ENCODE data around the gene UBE2I.

The UBE2I gene

DNA sequence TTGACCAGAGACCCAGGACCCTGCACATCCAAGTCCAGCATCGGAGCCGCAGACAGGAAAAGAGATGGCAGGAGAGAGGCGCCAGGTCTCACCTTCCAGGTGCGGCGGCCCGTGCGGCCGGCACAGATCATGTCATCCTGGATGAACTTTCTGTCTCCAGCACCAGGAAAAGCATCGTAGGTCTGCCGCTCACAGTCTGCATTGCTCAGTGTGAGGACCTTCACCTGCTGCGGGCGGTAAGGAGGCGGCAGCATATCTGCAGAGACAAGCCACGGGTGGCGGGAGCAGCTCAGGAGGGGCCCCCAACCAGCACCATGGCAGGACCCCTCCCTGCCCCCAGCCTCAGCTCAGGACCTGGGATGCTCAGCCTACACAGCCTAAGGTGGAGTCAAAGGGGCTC lies 35.6 kb upstream of the UBE2I start:
- no peak for TF ChIP-seq GATA3 (IDR thresholded peaks at IDR 0.05; ENCODE audit: low read depth, low read length)
- TF ChIP-seq GATA2 (IDR thresholded peaks at IDR 0.05; ENCODE audit: low read depth, low read length) = no peak

GRCh38 chr16:1274767-1275166 lies 34.7 kb upstream of the UBE2I start:
- no peak for TF ChIP-seq GATA2 (IDR thresholded peaks at IDR 0.05; ENCODE audit: low read depth, low read length)
- TF ChIP-seq GATA3 (IDR thresholded peaks at IDR 0.05; ENCODE audit: low read depth, low read length) = no peak

DNA sequence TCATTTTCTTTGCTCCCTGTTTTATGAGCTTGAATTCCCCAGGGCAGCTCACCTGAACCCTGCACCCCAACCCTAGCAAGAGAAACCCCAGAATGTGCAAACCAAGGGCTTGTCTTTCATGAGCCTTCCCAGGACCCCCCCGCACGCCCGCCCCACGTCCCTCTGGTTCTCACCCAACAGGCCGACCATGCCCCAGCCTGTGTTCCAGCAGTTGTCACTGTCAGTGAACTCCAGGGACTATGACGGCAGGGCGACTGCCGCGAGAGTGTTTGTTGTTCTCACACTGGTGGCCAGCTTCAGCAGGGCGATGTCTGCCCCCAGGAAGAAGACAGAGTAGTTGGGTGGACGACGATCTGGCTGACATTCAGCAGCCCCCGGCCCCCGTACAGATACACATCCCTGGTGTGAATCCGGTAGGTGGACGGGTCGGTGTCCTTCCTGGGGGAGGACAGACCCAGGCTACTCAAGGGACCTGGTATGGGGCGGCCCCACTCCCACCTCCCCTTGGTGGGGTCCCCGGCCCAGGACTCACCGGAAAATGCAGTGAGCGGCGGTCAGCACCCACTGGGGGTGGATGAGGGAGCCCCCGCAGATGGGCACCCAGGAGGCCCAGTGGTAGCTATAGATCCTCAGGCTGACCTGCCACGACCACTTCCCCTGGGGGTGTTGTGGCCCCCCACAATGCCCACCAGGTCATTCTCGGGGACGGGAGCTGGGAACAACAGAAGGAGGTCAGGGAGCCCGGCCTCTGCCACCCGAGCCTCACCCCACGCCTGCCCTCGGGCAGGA lies 33.5 kb upstream of the UBE2I start:
- no peak for TF ChIP-seq GATA2 (IDR thresholded peaks at IDR 0.05; ENCODE audit: low read depth, low read length)
- no peak for TF ChIP-seq GATA3 (IDR thresholded peaks at IDR 0.05; ENCODE audit: low read depth, low read length)

GRCh38 chr16:1276580-1276878 lies 32.9 kb upstream of the UBE2I start:
- no peak for TF ChIP-seq GATA2 (IDR thresholded peaks at IDR 0.05; ENCODE audit: low read depth, low read length)
- TF ChIP-seq GATA3 (IDR thresholded peaks at IDR 0.05; ENCODE audit: low read depth, low read length) = no peak

DNA sequence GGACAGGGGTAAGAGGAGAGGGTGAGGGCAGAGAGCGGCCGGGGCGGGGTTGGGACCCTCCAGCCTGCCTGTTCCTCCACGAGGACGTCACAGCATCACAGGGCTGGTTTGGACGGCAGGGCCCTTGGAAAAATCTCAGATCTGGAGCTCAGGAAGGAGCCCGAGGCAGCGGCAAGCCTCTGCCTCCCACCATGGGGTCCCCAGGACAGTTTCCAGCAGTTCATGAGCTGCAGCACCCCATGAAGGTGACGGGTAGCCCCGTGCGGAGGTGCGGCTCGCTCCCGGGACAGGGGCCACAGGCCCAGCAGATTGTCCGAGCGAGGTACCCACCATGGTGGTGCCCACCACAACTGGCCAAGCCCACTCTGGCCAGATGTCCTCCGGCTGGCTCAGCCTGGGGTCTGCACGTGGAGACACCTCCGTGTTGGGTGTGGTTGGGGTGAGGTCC lies 32.3 kb upstream of the UBE2I start:
- TF ChIP-seq GATA3 (IDR thresholded peaks at IDR 0.05; ENCODE audit: low read depth, low read length) (no peak), GATA2 (IDR thresholded peaks at IDR 0.05; ENCODE audit: low read depth, low read length) (no peak)

DNA sequence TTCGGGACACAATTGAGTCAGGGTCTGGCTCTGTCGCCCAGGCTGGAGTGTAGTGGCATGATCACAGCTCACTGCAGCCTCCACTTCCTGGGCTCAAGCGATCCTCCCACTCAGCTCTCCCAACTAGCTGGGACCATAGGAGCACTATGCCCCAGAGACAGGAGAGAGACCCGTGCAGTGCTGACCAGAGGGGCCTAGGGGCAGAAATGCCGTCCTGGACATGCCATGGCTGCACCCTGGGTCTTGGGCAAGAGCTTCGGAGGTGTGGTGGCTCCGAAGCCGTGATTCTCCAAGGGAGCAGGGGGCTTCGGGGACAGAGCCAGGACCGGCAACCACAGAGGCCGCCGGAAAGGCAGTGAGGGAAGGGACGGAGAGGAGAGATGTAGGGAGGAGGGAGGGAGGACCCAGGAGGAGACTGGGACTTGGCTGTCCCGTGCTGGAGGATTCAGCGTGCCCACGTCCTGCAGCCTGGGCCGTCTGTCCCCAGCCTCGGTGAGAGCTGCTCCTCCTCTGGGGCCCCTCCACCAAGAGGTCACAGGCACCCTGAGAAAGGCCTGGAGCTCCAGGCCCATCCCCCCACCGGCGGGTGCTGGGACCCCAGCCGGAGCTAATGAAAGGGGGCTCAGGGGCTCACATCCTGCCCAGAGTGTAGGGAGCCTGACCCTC lies 31.7 kb upstream of the UBE2I start:
- TF ChIP-seq GATA3 (IDR thresholded peaks at IDR 0.05; ENCODE audit: low read depth, low read length) (no peak), GATA2 (IDR thresholded peaks at IDR 0.05; ENCODE audit: low read depth, low read length) (no peak)

DNA sequence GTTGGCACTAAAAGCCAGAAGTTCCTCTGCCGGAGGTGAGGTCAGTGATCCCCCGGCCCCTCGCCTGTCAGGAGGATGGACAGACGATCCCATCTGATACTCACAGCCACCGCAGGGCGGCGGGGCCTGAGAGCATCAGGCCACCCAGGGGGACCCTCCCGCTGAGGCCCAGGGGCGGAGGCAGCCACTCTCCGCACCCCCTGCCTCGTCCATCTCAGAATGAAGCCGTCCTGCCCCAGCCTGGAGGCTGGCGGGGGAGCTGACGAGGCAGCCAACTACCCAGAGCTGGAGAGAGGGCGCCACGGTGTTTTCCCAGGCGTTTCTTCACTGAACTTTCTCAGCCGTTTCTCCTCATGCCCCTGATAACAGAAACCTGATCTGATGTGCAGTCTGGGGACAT lies 31.0 kb upstream of the UBE2I start:
- TF ChIP-seq GATA3 (IDR thresholded peaks at IDR 0.05; ENCODE audit: low read depth, low read length) (no peak), GATA2 (IDR thresholded peaks at IDR 0.05; ENCODE audit: low read depth, low read length) (no peak)

GRCh38 chr16:1279081-1279944 lies 30.1 kb upstream of the UBE2I start:
- TF ChIP-seq GATA3 (IDR thresholded peaks at IDR 0.05; ENCODE audit: low read depth, low read length) = no peak
- no peak for TF ChIP-seq GATA2 (IDR thresholded peaks at IDR 0.05; ENCODE audit: low read depth, low read length)

DNA sequence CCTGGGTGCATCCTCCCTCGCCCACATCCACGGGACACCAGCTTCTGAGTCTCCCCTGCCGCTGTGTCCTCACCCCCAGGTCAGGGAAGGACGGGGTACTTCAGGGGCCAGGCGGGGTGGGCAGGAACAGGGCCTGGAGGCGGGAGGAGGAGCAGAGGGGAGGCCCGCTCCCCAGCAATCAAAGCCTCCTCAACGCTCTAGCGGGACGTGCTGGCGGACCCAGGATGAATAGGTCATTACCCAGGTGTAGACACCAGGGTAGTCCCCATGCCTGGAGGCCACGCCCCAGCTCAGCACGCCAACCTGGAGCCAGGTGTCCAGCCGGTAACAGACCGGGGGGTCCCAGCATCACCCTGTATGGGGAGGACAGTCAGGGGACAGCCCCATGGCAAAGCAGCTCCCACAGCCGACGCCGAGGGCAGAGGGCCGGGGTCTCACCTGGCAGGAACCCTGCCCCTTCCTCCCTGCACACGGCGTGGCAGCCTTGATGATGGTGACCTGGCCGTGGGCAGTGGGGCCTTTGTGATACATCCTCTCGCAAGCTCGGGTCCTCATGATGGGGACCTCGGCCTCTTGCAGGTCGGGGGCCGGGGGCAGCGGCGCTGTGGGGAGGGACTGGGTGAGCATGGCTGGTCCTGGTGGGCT lies 29.4 kb upstream of the UBE2I start:
- TF ChIP-seq GATA2 (IDR thresholded peaks at IDR 0.05; ENCODE audit: low read depth, low read length) (no peak), GATA3 (IDR thresholded peaks at IDR 0.05; ENCODE audit: low read depth, low read length) (no peak)

- TF ChIP-seq GATA2 (IDR thresholded peaks at IDR 0.05; ENCODE audit: low read depth, low read length) = no peak
- no peak for TF ChIP-seq GATA3 (IDR thresholded peaks at IDR 0.05; ENCODE audit: low read depth, low read length)
Measured at GRCh38 chr16:1280783-1281182, 28.7 kb upstream of the UBE2I start.

DNA sequence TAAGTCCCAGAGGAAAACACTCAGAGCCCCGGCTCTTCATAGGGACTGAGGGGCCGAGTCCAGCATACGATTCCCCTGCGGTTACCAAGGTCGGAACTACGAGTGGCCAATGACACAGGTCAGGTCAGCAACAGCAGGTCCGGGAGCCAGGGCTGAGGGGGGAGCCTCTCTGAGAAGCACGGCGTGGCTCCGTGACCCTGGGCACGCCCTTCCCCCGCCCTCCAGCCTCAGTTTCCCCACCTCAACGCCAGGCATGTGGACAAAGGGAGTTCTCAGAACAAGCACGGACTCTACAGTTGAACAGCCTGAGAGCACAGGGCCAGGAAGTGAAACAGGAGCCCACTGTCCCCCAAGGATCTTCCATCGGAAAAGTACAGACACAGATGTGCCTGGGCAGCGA lies 27.9 kb upstream of the UBE2I start:
- no peak for TF ChIP-seq GATA3 (IDR thresholded peaks at IDR 0.05; ENCODE audit: low read depth, low read length)
- TF ChIP-seq GATA2 (IDR thresholded peaks at IDR 0.05; ENCODE audit: low read depth, low read length) = no peak

DNA sequence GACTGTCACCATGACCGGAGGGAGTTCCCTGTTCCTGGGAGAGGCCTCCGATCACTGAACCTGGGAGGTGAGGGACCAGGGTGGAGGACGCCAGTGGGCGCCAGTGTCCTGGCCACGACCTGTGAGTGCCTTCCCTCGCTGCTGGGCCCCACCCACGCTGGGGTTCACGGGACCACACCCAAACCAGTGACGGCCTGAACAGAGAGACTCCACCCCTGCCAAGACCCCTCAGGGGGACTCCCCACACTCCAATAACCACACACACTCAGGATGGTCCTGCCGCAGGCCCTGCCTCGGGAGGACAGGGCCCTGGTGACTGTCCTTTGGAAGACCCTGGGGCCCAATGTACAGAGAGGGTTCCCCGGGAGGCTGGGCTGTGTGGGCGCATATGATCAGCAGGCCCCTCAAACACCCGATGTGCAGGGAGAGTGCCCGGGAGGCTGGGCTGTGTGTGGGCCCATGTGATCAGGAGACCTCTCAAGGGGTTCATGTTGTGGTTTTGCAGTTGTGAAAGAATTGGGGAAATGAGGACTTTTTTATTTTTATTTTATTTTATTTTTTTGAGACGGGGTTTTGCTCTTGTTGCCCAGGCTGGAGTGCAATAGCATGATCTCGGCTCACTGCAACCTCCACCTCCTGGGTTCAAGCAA lies 27.0 kb upstream of the UBE2I start:
- TF ChIP-seq GATA2 (IDR thresholded peaks at IDR 0.05; ENCODE audit: low read depth, low read length) (no peak), GATA3 (IDR thresholded peaks at IDR 0.05; ENCODE audit: low read depth, low read length) (no peak)

DNA sequence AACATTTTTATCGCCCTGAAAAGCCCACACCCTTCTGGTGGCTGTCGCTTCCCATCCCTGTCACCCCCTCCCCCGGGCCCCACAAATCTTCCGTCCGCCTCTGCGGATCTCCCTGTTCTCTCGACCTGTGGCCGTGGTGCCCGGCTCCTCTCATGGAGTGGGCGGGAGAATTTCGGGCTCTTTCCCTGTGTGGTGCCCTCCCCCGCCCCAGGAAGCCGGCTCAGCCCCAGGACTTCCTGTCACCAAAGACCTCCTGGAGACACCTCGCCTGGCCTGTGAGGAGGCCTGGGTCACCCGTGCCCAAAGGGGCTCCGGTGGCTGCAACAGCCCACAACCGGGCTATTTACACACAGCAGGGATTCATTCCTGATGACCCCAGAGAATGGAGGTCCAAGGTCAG lies 26.1 kb upstream of the UBE2I start:
- TF ChIP-seq GATA3 (IDR thresholded peaks at IDR 0.05; ENCODE audit: low read depth, low read length) (no peak), GATA2 (IDR thresholded peaks at IDR 0.05; ENCODE audit: low read depth, low read length) (no peak)

Measured in SH-SY5Y (cell line).